Smooth muscle cell (in vitro differentiated cells): ENCODE results near the gene CTR9. TPM values are rescaled to one million over a fixed set of nuclear protein-coding genes. Genes with fewer than 3 reads are reported as not detected.

Source experiments
- DNase-seq: peaks from one replicate; lab custom pipeline; 2025; ENCODE audit not compliant: unreplicated experiment; lab: John Stamatoyannopoulos, UW
- H2AFZ ChIP-seq: fragments of 200-600 bp; sonication (generic); 2 replicates; pipeline ENCODE4 v1.6.0; 2016; ENCODE audit warnings: antibody characterized with exemption, low read depth, mild to moderate bottlenecking
- H3F3A ChIP-seq: fragments of 200-600 bp; sonication (generic); 2 replicates; pipeline ENCODE4 v1.6.0; 2017; ENCODE audit warnings: antibody characterized with exemption, low read depth
- H3K27ac ChIP-seq: fragments of 200-600 bp; sonication (generic); 2 replicates; pipeline ENCODE4 v1.5.1; 2016; ENCODE audit warnings: low read depth, mild to moderate bottlenecking
- H3K27me3 ChIP-seq: fragments of 200-600 bp; sonication (generic); 2 replicates; pipeline ENCODE4 v1.6.1; 2016; ENCODE audit warnings: low read depth, mild to moderate bottlenecking
- H3K36me3 ChIP-seq: fragments of 200-600 bp; sonication (generic); 2 replicates; pipeline ENCODE4 v1.5.1; 2016; ENCODE audit warnings: low read depth
- H3K4me1 ChIP-seq: fragments of 200-600 bp; sonication (generic); 2 replicates; pipeline ENCODE4 v1.5.1; 2016; ENCODE audit warnings: low read depth
- H3K4me2 ChIP-seq: fragments of 200-600 bp; sonication (generic); 2 replicates; pipeline ENCODE4 v1.6.0; 2016; ENCODE audit warnings: mild to moderate bottlenecking
- H3K4me3 ChIP-seq: fragments of 200-600 bp; sonication (generic); 2 replicates; pipeline ENCODE4 v1.5.1; 2016; ENCODE audit warnings: mild to moderate bottlenecking
- H3K79me2 ChIP-seq: fragments of 200-600 bp; sonication (generic); 2 replicates; pipeline ENCODE4 v1.6.0; 2016; ENCODE audit warnings: low read depth, mild to moderate bottlenecking
- H3K9ac ChIP-seq: fragments of 200-600 bp; sonication (generic); 2 replicates; pipeline ENCODE4 v1.6.0; 2016; ENCODE audit warnings: low read depth
- H3K9me3 ChIP-seq: fragments of 200-600 bp; sonication (generic); replicated peaks from 2 replicates; pipeline ENCODE4 v1.5.1; 2016; ENCODE audit warnings: low read depth
- H4K20me1 ChIP-seq: fragments of 200-600 bp; sonication (generic); 2 replicates; pipeline ENCODE4 v1.6.0; 2016; ENCODE audit warnings: low read depth
- CTCF ChIP-seq: fragments of 200-600 bp; sonication (generic); IDR thresholded peaks from 2 replicates; pipeline ENCODE4 v1.5.1; 2017; ENCODE audit warnings: borderline replicate concordance, mild to moderate bottlenecking, antibody characterized with exemption; ENCODE audit not compliant: insufficient read depth, poor library complexity, severe bottlenecking
- WGBS: methylation state at CpG from one replicate; pipeline ENCODE4 v1.1.7; 2016; ENCODE audit warnings: low lambda C conversion rate; 5-methylcytosine and 5-hydroxymethylcytosine counted together
- polyA plus RNA-seq: library from polyadenylated mRNA; unstranded; fragments of >200 nt; fragmentation: Nextera tagmentation; extraction: Ambion mirVana; gene quantifications from 2 replicates; pipeline ENCODE4 v1.2.1, GENCODE V29; 2016
- total RNA-seq: library from RNA; depleted of rRNA; stranded (reverse); fragments of >200 nt; gene quantifications from 2 replicates; pipeline ENCODE4 v1.2.3, GENCODE V29; 2014

CTR9 gene
- total and polyA plus RNA-seq, 2 experiments from 2014 or later = 25.1 to 27.5 TPM

GRCh38 chr11:10749476-10749875 lies 1.6 kb upstream of the CTR9 start:
- Histone ChIP-seq H3F3A (peaks cover 11% of the 10 kb centered on the region), H3K4me1 (peaks cover 11% of the 10 kb centered on the region), H3K36me3 (peaks cover 3% of the 10 kb centered on the region), H2AFZ (no peak overlapping the region), H3K9me3 (no peaks in the 10 kb centered on the region), H3K27me3 (no peaks in the 10 kb centered on the region), H3K4me2 (no peak overlapping the region), H3K79me2 (peaks cover 19% of the 10 kb centered on the region), H3K4me3 (no peak overlapping the region), H3K27ac (no peak overlapping the region), H4K20me1 (peaks cover 13% of the 10 kb centered on the region), H3K9ac (no peak overlapping the region)
- TF ChIP-seq CTCF = no peak
- no peak for DNase-seq
- 89% methylated on average over 2 of the region's 2 CpGs for WGBS

GRCh38 chr11:10751581-10751940 lies 515 bp downstream of the CTR9 start:
- WGBS = 3% methylated on average over 14 of the region's 14 CpGs
- Histone ChIP-seq H3K27me3 (no peaks in the 10 kb centered on the region), H3K4me3 (peak overlapping the region; percentile 74), H3K4me1 (peaks cover 11% of the 10 kb centered on the region), H3K9me3 (no peaks in the 10 kb centered on the region), H3K4me2 (peak overlapping the region; percentile 86), H3K79me2 (peaks cover 19% of the 10 kb centered on the region), H3K27ac (peak overlapping the region; percentile 94), H3K36me3 (peaks cover 17% of the 10 kb centered on the region), H2AFZ (peak overlapping the region; percentile 98), H3F3A (peaks cover 11% of the 10 kb centered on the region), H4K20me1 (peaks cover 13% of the 10 kb centered on the region), H3K9ac (peak overlapping the region; percentile 72)
- DNase-seq = no peak
- no peak for TF ChIP-seq CTCF

DNA sequence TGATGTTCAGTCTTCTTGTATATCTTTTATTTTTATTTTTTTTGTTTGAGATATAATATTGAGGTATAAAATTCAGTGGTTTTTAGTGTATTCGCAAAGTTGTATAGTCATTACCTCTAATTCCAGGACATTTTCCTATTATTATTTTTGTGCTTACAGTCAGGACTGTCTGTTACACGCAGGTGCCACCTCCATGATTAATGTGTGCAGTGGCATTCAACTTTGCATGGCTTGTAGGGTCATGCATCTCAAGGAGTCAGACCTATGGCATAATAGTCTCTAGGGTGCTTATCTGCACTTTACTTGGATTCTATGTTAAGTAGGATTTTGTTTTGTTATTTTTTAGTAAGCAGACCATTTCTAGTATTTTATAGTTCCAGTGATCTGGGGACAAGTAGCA lies 1.0 kb downstream of the CTR9 start:
- H3K27ac ChIP-seq = no peak overlapping the region
- H2AFZ ChIP-seq = no peak overlapping the region
- H3K27me3 ChIP-seq = no peaks in the 10 kb centered on the region
- peaks cover 11% of the 10 kb centered on the region for H3K4me1 ChIP-seq
- peaks cover 11% of the 10 kb centered on the region for H3F3A ChIP-seq
- H3K36me3 ChIP-seq = peaks cover 22% of the 10 kb centered on the region
- 69% methylated on average over 2 of the region's 2 CpGs for WGBS
- no peaks in the 10 kb centered on the region for H3K9me3 ChIP-seq
- DNase-seq = no peak
- peaks cover 13% of the 10 kb centered on the region for H4K20me1 ChIP-seq
- H3K79me2 ChIP-seq = peaks cover 19% of the 10 kb centered on the region
- peak overlapping the region; percentile 86 for H3K4me2 ChIP-seq
- H3K9ac ChIP-seq = peak overlapping the region; percentile 72
- TF ChIP-seq CTCF = no peak
- peak overlapping the region; percentile 74 for H3K4me3 ChIP-seq

DNA sequence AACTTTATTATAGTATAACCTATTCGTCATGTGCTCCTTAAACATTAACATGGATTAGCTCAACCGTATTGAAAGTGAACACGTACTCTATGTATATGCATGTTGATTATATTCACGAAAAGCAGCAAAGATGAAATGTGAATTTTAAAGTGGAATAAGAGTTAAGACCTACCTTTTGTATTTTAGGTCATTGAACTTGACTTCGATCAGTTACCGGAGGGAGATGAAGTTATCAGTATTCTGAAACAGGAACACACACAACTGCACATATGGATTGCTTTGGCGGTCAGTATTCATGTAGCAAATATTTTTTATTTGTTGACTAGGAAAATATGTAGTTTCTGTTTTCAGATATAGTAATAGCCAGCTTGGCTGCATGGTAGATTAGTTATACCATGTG lies 1.4 kb downstream of the CTR9 start:
- H3K4me1 ChIP-seq = peaks cover 11% of the 10 kb centered on the region

More for the DNA sequence above, 1.4 kb downstream of the CTR9 start:
- no peak overlapping the region for H2AFZ ChIP-seq
- no peak for DNase-seq
- H3K27ac ChIP-seq = no peak overlapping the region
- H4K20me1 ChIP-seq = peaks cover 13% of the 10 kb centered on the region
- TF ChIP-seq CTCF = no peak
- H3K4me3 ChIP-seq = peak overlapping the region; percentile 74
- H3K9ac ChIP-seq = no peak overlapping the region
- H3K4me2 ChIP-seq = peak overlapping the region; percentile 86
- H3K9me3 ChIP-seq = no peaks in the 10 kb centered on the region
- peaks cover 23% of the 10 kb centered on the region for H3K36me3 ChIP-seq
- peaks cover 11% of the 10 kb centered on the region for H3F3A ChIP-seq
- 92% methylated on average over 7 of the region's 7 CpGs for WGBS
- no peaks in the 10 kb centered on the region for H3K27me3 ChIP-seq
- peaks cover 19% of the 10 kb centered on the region for H3K79me2 ChIP-seq
